Inflammatory macrophage (primary cell): ENCODE results near the gene MAML3.

Experiments
- DNase-seq, 2 donors: peaks; one replicate each; pipeline ENCODE4 v3.0.0-alpha.2; 2020 to 2022

Gene MAML3

DNA sequence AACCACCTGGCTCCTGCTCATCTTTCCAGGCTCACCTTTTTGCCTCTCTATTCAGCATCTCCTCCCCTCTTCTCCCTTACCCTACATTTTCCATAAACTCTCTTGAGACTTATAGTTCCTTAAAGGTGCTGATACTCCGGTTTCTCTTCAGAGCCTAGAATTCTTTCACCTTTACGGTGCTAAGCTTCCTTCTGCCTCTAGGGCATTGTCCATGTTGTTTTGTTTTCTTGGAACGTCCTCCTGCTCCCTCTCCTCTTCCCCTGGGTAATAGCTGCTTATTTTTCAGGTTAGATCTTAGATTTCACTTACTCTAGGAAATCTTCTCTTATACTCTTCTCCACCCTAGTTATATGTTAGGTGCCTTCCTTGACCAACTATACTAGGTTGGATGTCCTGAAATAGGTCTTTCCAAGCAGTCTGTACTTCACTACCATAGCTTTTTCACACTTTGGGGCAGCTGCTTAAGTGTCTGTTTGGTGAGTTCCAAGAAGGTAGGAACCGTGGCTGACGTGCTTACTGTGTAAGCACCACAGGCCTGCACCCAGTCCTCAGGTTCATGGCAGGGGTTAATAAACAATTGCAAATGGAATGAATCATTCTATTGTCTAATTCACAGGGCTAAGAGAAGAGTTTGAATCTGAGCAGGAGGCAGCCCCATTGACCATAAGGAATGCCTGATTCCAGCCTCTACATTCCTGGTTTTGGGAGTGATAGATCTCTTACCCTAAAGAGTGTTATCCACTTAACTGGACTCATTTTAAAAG, 260.8 kb downstream of the MAML3 start:
- no peak for DNase-seq

DNA sequence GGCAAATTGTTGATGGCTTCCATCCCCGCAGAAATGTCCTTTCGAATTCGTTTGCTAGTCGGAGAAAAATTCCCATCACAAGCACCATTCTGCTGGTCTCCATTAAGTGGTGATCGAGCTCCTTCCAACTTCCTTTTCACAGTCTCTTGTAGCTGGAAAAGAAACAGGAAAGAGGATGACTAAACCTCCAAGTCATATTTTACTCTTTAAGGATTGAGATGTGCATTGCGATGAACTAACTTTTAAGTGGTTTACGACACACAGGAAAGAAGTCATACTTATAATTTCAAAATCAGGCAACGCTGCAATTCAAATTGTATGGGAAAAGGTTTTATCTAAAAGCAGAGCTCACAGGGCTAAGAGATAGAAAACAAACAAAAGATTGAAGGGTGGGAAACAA, 263.2 kb downstream of the MAML3 start:
- DNase-seq = peak; percentile 70 to 85

DNA sequence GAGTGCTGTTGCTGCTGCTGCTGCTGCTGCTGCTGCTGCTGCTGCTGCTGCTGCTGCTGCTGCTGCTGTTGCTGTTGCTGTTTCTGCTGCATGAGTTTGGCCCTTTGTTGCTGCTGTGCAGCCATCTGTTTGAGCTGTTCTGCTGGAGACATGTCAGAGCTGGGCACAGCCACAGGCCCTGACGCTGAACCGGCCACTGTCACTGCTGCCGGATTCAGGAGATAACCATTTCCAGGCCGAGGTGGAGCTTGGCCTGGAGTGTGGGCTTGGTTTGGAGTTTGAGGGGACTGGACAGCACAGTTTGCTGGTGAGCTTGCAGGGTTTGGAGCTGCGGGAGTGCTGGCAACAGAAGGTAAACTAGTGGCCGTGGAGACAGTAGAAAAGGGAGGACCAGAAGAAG, 264.1 kb downstream of the MAML3 start:
- no peak for DNase-seq

DNA sequence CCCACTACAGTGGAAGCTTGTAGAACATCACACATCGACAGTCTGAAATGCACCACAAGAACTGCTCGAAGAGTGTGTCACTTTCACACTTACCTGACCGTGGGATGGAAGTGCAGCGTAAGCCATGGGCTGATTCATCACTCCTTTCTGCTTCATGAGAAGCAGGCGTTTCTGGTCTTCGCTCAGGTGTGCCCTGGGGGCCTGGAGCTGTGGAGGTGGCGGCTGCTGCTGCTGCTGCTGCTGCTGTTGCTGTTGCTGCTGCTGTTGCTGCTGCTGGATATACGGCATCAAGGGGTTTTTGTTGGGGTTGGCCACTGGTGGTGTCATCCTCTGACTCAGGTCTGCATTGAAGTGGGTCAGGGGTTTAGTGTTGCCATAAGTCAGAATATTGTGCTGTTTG, 264.7 kb downstream of the MAML3 start:
- no peak for DNase-seq

DNA sequence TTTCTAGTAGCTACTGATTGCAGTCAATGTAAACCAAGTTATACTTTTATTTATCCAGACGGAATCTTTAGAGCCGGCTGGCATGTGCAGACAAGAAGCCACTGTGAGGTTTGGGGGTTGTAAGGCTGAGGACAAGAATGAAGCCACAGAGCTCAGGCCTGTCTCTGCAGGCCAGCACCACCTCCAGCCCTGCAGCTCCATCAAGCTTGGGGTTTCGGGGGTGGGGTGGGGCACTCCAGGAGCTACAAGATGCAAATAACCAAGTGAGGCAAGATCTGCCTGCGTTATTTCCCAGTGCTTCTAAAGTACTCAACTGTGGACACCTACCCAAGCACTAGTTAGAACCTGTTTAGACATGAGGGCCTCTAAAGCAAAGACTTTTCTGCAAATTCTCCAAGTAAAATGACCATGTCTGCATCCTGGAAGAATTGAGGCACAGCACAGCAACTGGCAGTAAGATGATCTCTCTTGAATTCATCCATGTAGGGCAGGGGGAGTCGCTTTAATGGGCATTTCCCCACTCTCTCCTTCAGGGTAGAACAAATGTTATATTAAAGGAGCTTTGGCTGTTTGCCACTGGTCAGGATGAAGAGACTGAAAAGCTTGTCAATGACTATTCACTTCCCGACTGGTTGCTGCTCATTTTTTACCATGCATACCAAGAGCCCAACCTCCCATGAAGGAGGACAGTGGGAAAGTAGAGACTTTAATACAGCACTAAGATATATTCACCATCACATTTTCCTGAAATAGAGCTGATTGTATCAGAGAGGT, 265.8 kb downstream of the MAML3 start:
- DNase-seq = no peak

DNA sequence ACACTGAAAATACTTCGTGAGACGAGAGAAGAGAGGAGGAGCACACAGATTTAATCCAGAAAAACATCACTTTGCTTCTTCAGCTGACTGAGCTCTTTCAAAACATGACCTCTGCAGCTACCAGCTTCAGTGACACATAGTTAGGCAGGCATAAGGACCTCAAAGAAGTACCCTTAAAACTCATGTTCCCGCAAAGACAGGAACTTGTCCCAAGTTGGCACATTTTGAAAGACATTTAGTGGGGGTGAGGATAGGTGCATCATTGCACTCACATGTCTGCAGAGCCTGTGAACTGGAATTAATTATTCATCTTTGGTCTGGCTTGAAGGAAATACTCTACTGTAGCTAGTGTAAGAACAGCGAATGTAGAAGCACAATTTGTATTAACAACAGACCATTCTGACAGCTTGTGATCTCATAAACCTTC, 266.6 kb downstream of the MAML3 start:
- DNase-seq = peak; percentile 38 to 55

DNA sequence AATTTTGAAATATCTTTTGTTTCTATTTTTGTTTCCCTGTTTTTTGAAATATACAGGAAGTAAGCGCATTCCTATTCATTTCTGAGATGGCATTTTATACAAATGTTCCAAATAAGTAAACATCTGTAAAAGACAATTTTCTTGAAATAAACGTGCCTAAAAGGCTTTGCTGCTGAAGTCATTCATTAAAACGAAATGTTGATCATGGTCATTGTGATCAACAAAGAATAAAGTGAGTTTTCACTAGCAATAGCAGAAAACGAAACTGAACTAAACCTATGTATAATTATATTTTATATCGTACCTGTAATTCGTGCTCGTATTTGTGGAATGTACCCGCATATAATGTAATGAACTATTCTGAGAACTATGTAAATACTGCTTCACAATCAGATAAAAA, 267.2 kb downstream of the MAML3 start:
- no peak for DNase-seq

DNA sequence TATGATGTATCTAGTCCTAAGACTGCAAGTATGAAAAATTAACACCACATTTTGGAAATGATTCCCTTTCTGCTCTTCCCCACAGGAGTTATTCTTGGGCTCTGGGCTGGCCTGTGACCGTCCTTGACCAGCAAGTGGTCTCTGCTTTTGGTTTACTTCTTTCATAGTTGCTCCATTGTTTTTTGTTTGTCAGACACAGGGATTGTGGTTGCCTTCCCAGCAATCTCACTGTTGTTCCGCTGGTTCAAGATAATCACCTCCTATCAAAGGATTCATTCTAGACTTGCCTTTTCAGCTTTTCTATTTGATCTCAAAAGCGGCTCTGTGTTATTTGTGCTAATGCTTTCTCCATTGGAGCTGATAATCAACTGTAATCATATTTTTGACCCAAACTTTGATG, 269.5 kb downstream of the MAML3 start:
- no peak for DNase-seq

DNA sequence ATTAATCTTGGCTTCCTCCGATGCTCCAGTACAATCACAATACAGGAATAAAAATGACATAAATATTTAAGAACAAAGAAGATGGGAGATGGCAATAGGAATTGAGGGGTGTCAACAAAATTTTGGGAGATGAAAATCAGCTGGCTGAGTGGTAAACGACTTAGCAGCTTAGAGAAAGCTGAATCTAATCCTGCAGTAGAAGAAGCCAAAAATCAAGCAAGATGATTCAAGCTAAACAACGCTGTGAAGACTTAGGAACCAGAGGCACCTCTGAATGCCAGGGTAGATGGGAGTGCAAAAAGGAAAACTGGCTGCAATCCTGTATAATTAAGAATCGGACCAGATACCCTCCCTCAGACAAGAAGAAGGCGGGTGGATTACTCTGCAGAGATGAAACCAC, 273.1 kb downstream of the MAML3 start:
- DNase-seq = no peak

DNA sequence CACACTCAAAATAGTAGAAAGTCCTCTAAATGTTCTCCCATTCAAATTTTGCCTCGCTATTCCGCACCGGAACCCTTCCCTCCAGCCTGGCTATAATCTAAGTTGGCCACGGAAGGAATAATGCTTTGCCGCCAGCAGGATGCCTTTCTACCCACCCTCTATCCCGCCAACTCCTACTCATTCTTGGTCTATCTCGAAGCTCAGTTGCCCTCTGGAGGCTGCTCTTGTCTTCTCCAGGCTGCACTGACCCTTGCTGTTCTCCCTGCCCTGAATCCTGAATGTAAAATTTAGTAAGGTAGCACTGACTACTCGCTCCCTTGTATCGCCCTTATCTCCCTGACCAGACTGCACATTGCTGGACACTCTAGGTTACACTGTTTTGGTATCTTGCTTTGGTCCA, 275.9 kb downstream of the MAML3 start:
- no peak for DNase-seq

DNA sequence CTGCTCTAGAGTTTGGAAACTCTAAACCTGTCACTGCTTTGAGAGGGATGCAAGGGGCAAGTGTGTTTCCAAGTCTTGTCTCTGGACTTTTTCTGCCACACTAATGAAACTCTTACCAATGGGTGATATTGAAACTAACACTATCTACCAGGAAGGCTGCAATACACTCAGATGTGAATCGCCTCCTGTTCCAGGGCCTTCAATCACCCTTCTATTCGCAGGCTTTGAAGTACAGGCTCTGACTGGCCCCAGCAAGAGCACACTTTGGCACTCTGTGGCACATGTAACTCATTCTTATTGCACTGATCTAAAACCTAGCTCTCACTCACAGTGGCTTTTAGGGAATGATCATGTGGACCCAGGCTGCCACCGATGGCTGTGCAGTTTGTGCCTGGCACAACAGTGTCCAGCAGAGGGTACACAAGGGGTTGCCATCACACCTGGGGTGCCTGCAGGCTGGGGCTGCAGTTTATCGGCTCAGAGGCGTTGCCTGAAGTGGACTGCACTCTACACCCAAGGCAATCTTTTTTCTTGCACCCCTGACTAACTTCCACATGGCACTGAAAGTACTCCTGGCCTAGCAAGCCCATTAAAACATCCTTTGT, 277.5 kb downstream of the MAML3 start:
- no peak for DNase-seq

DNA sequence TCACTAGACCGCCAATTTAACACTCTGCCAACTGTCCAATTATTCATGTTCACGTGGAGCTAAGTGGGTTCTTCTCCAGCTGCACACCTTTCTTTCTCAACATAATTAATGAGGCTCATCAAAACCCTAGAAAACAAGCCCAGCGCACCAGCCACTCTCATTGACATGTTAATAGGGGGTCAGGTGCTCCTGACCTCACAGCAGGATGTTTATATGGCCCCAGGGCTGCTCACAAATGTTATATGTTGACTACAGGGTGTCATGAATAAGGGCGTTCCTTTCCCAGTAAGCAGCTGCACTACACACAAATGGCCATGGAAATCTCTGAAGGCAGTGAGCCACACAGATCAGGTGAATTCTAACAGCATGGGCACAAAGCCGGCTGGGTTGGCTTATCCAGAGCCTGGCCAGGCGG, 278.6 kb downstream of the MAML3 start:
- DNase-seq = no peak

DNA sequence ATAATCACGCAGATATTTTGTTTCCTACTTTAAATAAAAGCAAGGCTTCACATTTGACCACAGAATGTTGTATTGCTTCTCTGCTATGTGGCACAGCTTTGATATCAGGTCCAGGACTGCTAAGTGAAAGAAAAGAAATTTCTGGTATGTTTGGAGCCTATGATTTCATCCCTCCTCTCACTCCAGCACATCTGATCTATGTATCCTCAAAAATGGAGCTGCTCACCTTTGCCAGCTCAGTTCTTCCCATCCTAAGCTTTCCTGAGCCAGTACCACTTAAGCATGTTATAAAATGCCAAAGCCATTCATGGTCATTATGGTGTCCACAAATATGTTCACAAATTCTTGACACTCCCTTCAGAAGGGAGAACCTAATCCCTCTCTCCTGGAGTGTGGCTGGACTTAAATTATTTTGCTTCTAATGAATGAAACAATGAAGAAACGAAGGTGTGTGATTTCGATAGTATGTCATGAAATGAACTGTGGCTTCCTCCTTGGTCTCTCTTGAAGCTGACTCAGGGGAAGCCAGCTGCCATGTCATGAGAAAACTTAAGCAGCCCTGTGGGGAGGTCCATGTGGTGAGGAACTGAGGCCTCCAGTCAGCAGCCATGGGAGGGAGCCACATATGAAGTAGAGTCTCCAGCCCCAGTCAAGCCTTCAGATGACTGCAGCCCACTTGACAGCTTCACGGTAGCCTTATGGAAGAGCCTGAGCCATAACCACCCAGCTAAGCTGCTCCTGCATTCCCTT, 280.7 kb downstream of the MAML3 start:
- DNase-seq = peak; percentile 51 to 70

DNA sequence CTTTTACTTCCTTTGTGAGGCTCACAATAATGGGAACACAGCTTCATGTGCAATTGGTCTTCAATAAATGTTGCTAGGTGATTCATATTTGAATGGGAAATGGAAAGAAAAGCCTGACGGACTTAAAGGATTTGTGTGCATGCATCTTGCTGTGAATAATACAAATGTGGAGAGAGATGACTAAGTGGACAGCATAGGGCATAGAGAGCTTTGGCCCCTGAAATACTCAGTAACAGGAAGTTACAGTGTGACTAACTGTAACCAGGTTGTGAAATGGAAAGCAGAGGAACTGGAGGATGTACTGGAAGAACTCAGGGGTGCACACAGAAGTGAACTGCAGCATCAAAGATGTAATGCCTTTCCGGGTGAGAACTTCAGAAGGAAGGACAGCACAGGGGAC, 281.7 kb downstream of the MAML3 start:
- DNase-seq = peak; percentile 90 to 95

DNA sequence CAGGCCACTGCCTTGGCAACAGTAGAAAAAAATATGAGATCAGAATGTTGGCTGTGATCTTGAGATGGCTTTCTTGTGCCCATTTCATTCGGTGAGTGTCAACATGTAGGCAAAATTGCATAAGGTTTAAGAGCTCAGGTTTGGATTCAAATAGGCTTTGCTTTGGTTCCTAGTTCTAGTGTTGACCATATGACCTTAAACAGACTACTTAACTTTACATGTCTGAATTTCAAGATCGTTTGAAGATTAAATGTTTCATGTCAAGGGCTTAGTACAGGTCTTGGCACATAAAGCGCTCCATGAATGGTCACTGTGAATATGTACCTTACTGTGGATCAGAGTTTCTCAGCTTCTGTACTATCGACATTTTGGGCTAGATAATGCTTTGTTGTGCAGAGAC, 284.2 kb downstream of the MAML3 start:
- no peak for DNase-seq

DNA sequence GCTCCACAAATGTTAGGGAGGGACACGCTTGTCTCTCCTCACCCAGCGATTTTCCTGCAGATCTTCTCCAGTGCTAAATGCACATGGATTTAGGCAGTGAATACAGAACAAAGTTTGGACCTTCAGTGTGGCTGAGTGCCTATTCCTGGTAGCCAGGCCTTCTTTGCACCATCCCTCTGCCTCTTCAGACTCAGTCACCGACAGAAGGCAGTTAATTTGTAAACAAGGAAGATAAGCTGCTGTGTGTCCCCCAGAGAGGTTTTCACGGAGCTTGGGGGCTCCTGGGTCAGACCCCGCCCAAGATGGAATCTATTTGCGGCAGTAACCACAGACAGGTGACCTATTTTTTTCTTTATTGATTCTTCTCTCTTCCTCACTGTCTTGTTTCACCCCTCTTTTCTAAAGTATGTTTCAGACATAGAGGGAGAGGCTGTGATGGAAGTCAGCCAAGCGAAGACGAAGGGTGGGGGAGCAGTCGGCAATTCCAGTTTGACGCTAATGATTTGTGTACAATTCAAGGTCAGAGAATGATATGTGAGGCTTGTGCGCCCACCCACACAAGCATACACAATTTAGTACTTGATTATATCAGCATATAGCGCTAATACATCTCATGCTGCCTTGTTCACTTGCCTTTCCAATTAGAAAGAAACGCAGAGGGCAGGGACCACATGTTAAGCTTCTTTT, 287.6 kb downstream of the MAML3 start:
- DNase-seq = no peak

DNA sequence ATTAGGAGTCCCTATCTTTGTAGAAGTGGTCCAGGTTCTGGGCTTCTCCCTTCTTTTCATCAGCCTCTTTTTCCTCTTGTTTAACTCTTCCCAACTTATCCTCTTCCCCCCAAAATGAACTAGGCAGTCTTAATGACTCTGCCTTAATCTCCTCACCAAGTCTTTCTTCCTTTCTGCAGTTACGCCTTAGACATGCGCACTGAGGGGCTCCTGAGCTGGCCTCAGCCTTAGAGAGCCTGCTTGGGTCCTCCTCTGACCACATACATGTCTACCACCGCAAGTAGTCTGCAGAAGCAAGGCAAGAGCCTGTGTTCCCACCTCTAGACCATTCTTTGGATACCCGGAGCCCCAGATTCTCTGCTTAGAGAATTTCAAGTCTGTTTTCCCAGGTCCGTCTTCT, 288.4 kb downstream of the MAML3 start:
- no peak for DNase-seq

DNA sequence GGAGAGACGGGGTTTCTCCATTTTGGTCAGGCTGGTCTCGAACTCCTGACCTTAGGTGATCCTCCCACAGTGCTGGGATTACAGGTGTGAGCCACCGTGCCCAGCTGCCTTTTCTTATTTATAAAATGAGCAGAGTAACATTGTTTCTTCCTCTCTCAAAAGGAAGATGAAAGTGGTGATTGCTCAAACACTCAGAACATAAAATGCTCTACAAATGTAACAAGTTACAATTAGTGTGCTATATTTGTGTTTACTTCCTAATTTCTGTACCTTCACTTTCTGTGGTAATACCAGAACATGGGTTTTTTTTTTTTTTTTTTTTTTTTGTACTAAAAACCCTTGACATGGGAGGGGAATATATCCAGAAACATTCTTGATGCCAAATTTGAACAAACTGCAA, 290.5 kb downstream of the MAML3 start:
- peak in 1 of 2 donors; percentile 44 for DNase-seq

DNA sequence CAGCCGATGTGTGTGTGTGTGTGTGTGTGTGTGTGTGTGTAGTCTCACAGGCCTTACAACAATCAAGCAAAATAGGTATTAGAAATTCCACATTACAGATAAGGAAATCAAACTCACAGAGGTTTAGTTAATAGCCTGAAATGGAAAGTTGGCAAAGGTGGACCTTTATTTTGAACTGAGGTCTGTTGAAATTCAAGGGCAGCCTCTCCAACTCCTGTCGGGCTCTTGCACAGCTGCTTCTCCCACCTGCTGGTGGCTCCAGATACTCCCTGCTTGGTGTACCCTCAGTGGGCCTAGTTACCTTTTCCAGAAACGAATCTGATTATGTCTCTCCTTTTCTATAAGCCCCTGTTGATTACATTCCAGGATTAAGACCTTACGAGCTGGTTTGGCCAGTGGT, 292.5 kb downstream of the MAML3 start:
- no peak for DNase-seq

DNA sequence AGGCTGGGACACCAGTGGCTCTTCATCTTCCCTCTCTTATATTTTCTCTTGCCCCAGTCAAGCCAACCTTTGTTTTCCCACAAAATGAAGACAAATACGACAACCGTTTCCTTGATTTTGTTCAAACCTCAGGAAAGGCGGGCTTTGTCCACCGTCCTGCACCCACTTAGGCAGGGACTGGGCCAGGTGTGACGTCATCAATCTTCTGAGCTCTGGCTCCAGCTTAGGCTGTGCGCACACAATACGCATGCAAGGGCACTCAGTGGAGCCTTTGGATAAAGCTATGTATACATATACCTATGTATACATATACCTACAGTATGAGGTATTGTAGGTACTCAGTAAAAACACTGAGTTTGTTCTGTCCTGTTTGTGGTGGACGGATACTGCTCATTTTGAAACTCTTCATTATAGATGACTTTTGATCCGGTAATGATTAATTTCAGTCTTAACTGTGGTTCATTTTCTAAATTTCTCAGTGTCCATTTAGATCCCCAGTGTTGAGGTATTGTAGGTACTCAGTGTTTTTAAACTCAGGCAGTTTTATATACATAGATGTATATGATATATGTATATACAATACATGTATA, 293.5 kb downstream of the MAML3 start:
- no peak for DNase-seq

DNA sequence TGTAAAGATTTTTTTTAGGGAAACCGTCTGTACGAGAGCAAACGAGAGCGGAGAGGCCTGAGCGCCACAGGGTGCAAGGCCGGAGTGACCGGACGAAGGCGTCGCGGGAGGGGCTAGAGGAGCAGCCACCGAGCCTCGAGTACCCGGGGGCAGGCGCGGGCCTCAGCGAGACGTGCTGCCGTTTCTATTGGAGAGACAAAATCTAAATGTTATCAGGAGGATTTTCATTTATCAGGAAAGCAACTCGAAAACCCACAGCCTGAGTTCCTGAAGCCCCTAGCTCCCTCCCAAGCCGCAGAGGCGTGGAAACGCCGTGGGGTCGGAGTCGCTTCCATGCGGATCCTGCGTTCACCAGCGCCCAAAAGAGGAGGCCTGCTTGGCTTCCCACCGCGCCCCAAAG, 294.1 kb downstream of the MAML3 start:
- no peak for DNase-seq
